WTC11 (cell line): ENCODE data around the gene EGR4. TPM values are rescaled to one million over a fixed set of nuclear protein-coding genes. Genes with fewer than 3 reads are reported as not detected.

Experiments used
- ATAC-seq: fragments of 200-7000 bp; cut with Tn5 transposase; 2 replicates; pipeline ENCODE4 v1.10.0; 2021; ENCODE audit warnings: mild to moderate bottlenecking, moderate library complexity
- CTCF ChIA-PET: fragments of 300-600 bp; sonication (Branson Sonifier 250); formaldehyde crosslinking; loops from one replicate; lab custom pipeline; 2021; ENCODE audit warnings: antibody characterized with exemption; lab: Charles Lee
- POLR2A ChIA-PET: fragments of 350-600 bp; sonication (Branson Sonifier 250); formaldehyde crosslinking; loops from one replicate; lab custom pipeline; 2021; ENCODE audit warnings: antibody characterized with exemption; lab: Charles Lee
- DNase-seq: peaks from one replicate; pipeline ENCODE4 v3.0.0; 2021; ENCODE audit warnings: low spot score
- H3K27ac Mint-ChIP-seq: 2 replicates; pipeline ENCODE4 v1.8.0; 2021; ENCODE audit warnings: mixed read lengths
- H3K27me3 Mint-ChIP-seq: 2 replicates; pipeline ENCODE4 v1.8.0; 2021; ENCODE audit warnings: low read depth, mild to moderate bottlenecking, moderate library complexity, mixed read lengths
- H3K36me3 Mint-ChIP-seq: 2 replicates; pipeline ENCODE4 v1.8.0; 2021; ENCODE audit warnings: mixed read lengths
- H3K4me1 Mint-ChIP-seq: 2 replicates; pipeline ENCODE4 v1.8.0; 2022; ENCODE audit warnings: mixed read lengths
- H3K4me3 Mint-ChIP-seq: 2 replicates; pipeline ENCODE4 v1.8.0; 2021; ENCODE audit warnings: mild to moderate bottlenecking, moderate library complexity, mixed read lengths
- H3K9me3 Mint-ChIP-seq: 2 replicates; pipeline ENCODE4 v1.8.0; 2021; ENCODE audit warnings: mixed read lengths
- AR ChIP-seq: fragments of 250-450 bp; sonication (Bioruptor Pico); IDR thresholded peaks from 2 replicates; pipeline ENCODE4 v1.9.0; 2021; ENCODE audit warnings: mild to moderate bottlenecking
- E2F1 ChIP-seq: sonication (generic); formaldehyde crosslinking; IDR thresholded peaks from 2 replicates; pipeline ENCODE4 v1.8.0; 2022; ENCODE audit warnings: mild to moderate bottlenecking, missing genetic modification reagents
- FOXJ3 ChIP-seq: sonication (generic); formaldehyde crosslinking; IDR thresholded peaks from 2 replicates; pipeline ENCODE4 v1.9.0; 2021; ENCODE audit warnings: missing genetic modification reagents, mild to moderate bottlenecking, borderline replicate concordance
- FOXP1 ChIP-seq: sonication (generic); formaldehyde crosslinking; IDR thresholded peaks from 2 replicates; pipeline ENCODE4 v1.8.0; 2022; ENCODE audit warnings: missing genetic modification reagents, mild to moderate bottlenecking, moderate library complexity, borderline replicate concordance
- IRF2 ChIP-seq: sonication (generic); formaldehyde crosslinking; IDR thresholded peaks from 2 replicates; pipeline ENCODE4 v1.8.0; 2022; ENCODE audit warnings: low read depth, missing genetic modification reagents, borderline replicate concordance
- KAT7 ChIP-seq: sonication (generic); formaldehyde crosslinking; IDR thresholded peaks from 2 replicates; pipeline ENCODE4 v1.8.1; 2023; ENCODE audit warnings: missing genetic modification reagents, mild to moderate bottlenecking, borderline replicate concordance
- OVOL2 ChIP-seq: fragments of 250-450 bp; sonication (Bioruptor Pico); IDR thresholded peaks from 2 replicates; pipeline ENCODE4 v1.9.0; 2021; ENCODE audit warnings: mild to moderate bottlenecking, borderline replicate concordance
- PRRX2 ChIP-seq: fragments of 250-450 bp; sonication (Bioruptor Pico); IDR thresholded peaks from 2 replicates; pipeline ENCODE4 v1.8.0; 2021; ENCODE audit warnings: mild to moderate bottlenecking
- SOX15 ChIP-seq: fragments of 250-450 bp; sonication (Bioruptor Pico); IDR thresholded peaks from 2 replicates; pipeline ENCODE4 v1.9.0; 2021; ENCODE audit warnings: mild to moderate bottlenecking
- TEAD4 ChIP-seq: sonication (generic); formaldehyde crosslinking; IDR thresholded peaks from 2 replicates; pipeline ENCODE4 v1.8.0; 2022; ENCODE audit warnings: mild to moderate bottlenecking, missing genetic modification reagents
- ZMAT4 ChIP-seq: fragments of 250-450 bp; sonication (Bioruptor Pico); IDR thresholded peaks from 2 replicates; pipeline ENCODE4 v1.9.0; 2021; ENCODE audit warnings: mild to moderate bottlenecking
- ZNF121 ChIP-seq: sonication (generic); formaldehyde crosslinking; IDR thresholded peaks from 2 replicates; pipeline ENCODE4 v1.8.0; 2023; ENCODE audit warnings: missing genetic modification reagents
- total RNA-seq: library from RNA; stranded (reverse); gene quantifications from 3 replicates; pipeline ENCODE4 v1.2.3, GENCODE V29; 2021
- TF ChIP-seq, protein P1 (sequence below): sonication (generic); formaldehyde crosslinking; IDR thresholded peaks from 2 replicates; pipeline ENCODE4 v1.8.1; 2022; ENCODE audit warnings: mild to moderate bottlenecking, missing genetic modification reagents, moderate library complexity, borderline replicate concordance
- TF ChIP-seq, protein P2 (sequence below): sonication (generic); formaldehyde crosslinking; IDR thresholded peaks from 2 replicates; pipeline ENCODE4 v1.8.0; 2023; ENCODE audit warnings: mild to moderate bottlenecking, missing genetic modification reagents
- TF ChIP-seq, protein P3 (sequence below): sonication (generic); formaldehyde crosslinking; IDR thresholded peaks from 2 replicates; pipeline ENCODE4 v1.8.0; 2022; ENCODE audit warnings: mild to moderate bottlenecking, missing genetic modification reagents

Gene EGR4
- total RNA-seq, 1 experiment from 2014 or later = 0.13 TPM

DNA sequence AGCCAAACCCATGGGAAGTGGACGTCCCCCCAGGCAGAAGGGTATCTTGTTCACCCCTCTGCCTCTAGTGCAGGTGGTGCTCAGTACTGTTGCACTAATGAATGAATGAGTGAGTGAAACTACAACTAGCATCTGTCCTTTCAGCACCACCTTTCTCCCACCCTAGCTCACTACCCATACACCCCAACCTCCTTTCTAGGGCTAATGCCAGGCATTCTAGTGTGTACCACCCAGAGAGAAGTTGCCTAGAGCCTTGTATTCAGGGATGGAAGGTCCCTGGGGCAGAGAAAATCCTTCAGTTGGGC lies 36.8 kb downstream of the EGR4 start:
- ChIA-PET CTCF (interaction anchor here (0.9 to 2.2 kb wide), 8 partner anchors 12 to 171 kb away, joined by 3 to 5 read pairs (median 4); partner anchors contain the start of genes EGR4 and PRADC1), POLR2A (interaction anchor here (1.8 kb wide), 1 partner anchor 12 kb away, joined by 9 read pairs; no protein-coding TSS in a partner anchor)
- no peak for DNase-seq
- Mint-ChIP-seq H3K4me3 (no peak overlapping the region), H3K36me3 (peaks cover 26% of the 10 kb centered on the region), H3K4me1 (peaks cover 11% of the 10 kb centered on the region), H3K27ac (no peak overlapping the region), H3K27me3 (no peaks in the 10 kb centered on the region; the same call in 1 of the 2 replicates), H3K9me3 (no peaks in the 10 kb centered on the region)
- no peak; the same call in 1 of the 2 replicates for ATAC-seq
- TF ChIP-seq ZMAT4 (CRISPR knock-in tag) (no peak), FOXP1 (CRISPR knock-in tag) (no peak), ZNF121 (no peak), OVOL2 (CRISPR knock-in tag) (no peak)

DNA sequence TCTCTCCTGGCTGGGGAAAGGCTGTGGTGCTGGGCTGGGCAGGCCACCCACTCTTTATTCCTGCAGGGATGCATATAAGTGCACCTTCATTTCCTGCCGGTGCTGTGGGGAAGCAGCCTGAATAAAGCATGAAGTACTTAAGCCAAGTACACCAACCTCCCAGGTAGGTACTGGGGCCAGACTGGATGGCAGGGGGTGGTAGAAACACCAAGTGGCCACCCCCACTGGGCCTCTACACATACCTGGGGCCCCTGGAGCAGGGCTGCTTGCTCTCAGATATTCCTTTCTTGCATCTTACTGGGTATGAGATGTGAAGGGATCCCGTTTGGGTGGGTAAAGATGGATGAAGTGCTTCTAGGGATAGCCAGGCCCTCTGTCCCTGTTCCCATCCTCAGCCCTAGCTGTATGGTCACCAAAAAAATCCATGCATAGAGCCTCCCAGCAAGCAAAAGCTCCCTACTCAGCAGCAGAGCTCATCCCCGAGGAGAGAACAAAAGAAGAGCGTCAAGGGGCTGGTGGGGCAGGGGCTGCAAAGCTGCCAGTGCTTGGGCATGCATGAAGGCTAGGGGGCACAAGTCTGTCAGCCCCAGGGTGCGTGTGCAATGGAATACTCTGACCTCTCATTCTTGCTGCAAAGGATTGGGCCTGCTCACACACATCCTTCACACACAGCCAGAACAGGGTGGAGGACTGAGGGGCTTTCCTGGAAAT lies 37.3 kb downstream of the EGR4 start:
- CTCF ChIA-PET = interaction anchor here (0.9 to 2.2 kb wide), 7 partner anchors 17 to 283 kb away, joined by 3 to 5 read pairs (median 4); partner anchors contain the start of gene PRADC1
- TF ChIP-seq, protein P1, sequence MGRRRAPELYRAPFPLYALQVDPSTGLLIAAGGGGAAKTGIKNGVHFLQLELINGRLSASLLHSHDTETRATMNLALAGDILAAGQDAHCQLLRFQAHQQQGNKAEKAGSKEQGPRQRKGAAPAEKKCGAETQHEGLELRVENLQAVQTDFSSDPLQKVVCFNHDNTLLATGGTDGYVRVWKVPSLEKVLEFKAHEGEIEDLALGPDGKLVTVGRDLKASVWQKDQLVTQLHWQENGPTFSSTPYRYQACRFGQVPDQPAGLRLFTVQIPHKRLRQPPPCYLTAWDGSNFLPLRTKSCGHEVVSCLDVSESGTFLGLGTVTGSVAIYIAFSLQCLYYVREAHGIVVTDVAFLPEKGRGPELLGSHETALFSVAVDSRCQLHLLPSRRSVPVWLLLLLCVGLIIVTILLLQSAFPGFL (CRISPR knock-in tag) = no peak
- no peak for TF ChIP-seq TEAD4 (CRISPR knock-in tag)
- TF ChIP-seq IRF2 (CRISPR knock-in tag) = no peak
- no peak for TF ChIP-seq E2F1 (CRISPR knock-in tag)
- no peak for TF ChIP-seq PRRX2 (CRISPR knock-in tag)
- TF ChIP-seq KAT7 (CRISPR knock-in tag) = no peak
- TF ChIP-seq, protein P2, sequence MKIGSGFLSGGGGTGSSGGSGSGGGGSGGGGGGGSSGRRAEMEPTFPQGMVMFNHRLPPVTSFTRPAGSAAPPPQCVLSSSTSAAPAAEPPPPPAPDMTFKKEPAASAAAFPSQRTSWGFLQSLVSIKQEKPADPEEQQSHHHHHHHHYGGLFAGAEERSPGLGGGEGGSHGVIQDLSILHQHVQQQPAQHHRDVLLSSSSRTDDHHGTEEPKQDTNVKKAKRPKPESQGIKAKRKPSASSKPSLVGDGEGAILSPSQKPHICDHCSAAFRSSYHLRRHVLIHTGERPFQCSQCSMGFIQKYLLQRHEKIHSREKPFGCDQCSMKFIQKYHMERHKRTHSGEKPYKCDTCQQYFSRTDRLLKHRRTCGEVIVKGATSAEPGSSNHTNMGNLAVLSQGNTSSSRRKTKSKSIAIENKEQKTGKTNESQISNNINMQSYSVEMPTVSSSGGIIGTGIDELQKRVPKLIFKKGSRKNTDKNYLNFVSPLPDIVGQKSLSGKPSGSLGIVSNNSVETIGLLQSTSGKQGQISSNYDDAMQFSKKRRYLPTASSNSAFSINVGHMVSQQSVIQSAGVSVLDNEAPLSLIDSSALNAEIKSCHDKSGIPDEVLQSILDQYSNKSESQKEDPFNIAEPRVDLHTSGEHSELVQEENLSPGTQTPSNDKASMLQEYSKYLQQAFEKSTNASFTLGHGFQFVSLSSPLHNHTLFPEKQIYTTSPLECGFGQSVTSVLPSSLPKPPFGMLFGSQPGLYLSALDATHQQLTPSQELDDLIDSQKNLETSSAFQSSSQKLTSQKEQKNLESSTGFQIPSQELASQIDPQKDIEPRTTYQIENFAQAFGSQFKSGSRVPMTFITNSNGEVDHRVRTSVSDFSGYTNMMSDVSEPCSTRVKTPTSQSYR (CRISPR knock-in tag) = no peak
- no peak for TF ChIP-seq AR
- TF ChIP-seq, protein P3, sequence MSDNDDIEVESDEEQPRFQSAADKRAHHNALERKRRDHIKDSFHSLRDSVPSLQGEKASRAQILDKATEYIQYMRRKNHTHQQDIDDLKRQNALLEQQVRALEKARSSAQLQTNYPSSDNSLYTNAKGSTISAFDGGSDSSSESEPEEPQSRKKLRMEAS (CRISPR knock-in tag) = no peak
- TF ChIP-seq FOXJ3 (CRISPR knock-in tag) = no peak
- TF ChIP-seq SOX15 (CRISPR knock-in tag) = no peak
- Mint-ChIP-seq H3K4me3 (no peak overlapping the region), H3K9me3 (no peaks in the 10 kb centered on the region), H3K36me3 (peaks cover 30% of the 10 kb centered on the region), H3K4me1 (peaks cover 11% of the 10 kb centered on the region), H3K27me3 (no peaks in the 10 kb centered on the region; the same call in 1 of the 2 replicates), H3K27ac (no peak overlapping the region)
- DNase-seq (no peak), ATAC-seq (no peak; the same call in 1 of the 2 replicates)
- POLR2A ChIA-PET = interaction anchor here (1.8 kb wide), 1 partner anchor 12 kb away, joined by 9 read pairs; no protein-coding TSS in a partner anchor
